D721Med (cell line): Measurements from ENCODE around the gene OPCML.

Source experiments
- DNase-seq: peaks from one replicate; pipeline ENCODE4 v3.0.0; 2011; ENCODE audit warnings: low spot score; ENCODE audit not compliant: insufficient read length
- FAIRE-seq: peaks from 2 replicates; lab custom pipeline; 2011; peaks lifted over from hg19 to GRCh38; lab: Jason Lieb, UNC
- TF ChIP-seq, protein P1 (sequence below): IDR thresholded peaks from 2 replicates; pipeline ENCODE4 v1.5.1; 2012; ENCODE audit warnings: mild to moderate bottlenecking, control low read depth; ENCODE audit not compliant: insufficient read depth; ENCODE audit errors: missing control alignments

OPCML gene

DNA sequence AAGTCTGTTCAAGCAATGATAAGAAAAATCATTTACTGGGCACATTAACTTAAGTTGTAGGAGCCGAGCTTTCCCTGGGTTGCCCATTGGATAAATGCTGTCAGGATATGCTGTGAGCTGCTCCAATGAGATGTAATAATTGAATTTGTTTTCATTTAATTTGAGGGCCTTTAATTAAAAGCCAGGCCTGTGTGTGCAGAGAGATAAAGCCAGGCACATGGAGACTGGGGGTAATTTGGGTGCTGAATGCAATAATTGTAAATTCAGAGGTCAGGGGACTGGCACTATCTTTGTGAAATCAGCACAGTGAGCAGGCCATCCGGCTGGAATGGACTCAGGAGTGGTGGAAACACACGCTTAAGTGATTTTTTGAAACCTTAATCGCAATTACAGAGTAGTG is 125.8 kb downstream of the OPCML start:
- DNase-seq: no peak
- no peak for FAIRE-seq
- TF ChIP-seq, protein P1, sequence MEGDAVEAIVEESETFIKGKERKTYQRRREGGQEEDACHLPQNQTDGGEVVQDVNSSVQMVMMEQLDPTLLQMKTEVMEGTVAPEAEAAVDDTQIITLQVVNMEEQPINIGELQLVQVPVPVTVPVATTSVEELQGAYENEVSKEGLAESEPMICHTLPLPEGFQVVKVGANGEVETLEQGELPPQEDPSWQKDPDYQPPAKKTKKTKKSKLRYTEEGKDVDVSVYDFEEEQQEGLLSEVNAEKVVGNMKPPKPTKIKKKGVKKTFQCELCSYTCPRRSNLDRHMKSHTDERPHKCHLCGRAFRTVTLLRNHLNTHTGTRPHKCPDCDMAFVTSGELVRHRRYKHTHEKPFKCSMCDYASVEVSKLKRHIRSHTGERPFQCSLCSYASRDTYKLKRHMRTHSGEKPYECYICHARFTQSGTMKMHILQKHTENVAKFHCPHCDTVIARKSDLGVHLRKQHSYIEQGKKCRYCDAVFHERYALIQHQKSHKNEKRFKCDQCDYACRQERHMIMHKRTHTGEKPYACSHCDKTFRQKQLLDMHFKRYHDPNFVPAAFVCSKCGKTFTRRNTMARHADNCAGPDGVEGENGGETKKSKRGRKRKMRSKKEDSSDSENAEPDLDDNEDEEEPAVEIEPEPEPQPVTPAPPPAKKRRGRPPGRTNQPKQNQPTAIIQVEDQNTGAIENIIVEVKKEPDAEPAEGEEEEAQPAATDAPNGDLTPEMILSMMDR: no peak

DNA sequence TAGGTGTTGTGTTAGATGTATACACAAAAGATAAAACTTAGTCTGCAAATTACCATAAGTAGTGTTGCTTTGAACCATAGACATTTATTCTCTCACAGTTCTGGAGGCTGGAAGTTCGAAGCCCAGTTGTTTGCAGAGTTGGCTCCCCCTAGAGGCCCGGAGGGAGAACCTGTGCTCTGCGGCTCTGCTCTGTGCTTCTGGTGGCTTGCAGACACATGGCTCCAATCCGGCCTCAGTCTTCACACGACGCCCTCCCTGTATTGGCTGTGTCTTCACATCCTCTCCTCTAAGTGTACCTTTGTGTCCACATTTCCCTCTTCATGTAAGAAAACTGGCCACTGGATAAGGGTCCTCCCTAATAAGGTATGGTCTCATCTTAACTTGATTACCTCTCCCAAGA is 128.4 kb downstream of the OPCML start:
- TF ChIP-seq, protein P1: peak; percentile 25
- FAIRE-seq: no peak
- DNase-seq: no peak

DNA sequence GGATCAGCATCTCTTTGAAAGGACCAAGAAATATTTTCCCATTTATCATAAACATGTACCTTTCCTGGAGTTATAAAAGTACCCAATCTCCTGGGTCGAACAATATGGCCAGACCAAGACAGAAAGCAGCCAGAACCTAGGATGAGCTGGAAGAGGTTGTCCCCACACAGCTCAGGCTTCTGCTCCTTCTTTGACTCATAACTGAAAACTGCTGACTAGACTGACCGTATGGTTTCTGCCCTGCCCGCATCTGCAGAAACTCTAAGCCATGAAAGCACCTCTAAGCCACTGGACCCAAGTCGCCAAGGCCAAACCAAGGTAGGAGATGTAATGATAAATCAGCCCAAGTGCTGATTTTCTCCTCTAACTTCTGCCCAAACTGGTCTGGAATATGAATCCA is 129.8 kb downstream of the OPCML start:
- FAIRE-seq (no peak), DNase-seq (no peak)
- TF ChIP-seq, protein P1: no peak

DNA sequence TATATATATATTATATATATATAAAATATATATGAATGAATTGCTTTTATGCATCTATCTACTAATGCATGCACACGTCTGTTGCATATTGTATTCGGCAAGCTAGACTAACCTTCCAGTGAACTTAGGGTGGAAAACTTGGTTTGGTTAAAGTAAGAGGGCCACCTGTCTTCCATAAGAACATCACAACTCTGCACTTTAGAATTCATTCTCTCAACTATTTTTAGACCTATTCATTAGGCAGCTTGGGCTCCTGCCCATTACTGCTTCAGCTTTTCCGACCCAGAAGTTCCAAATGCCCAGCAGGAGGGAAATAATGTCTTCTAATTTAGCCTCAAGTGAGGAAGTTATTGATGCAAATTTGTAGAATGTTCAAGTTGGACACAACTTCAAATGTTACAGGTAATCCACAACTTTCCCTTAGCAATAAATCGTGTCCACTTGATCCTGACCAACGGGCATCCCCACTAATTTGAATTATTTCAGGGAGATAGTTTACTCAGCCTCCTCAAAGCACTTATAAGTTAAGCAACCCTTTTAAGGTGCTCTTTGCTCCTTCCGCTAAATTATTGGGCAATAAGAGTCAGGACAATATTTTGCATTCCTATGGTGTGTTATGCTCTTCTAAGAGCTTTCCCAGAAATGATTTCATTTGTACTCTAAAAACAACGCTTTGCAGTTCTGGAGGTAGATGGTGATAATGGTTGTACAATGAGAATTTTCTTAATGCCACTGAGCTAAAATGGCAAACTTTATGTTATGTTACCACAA is 132.3 kb downstream of the OPCML start:
- DNase-seq (no peak), FAIRE-seq (no peak)
- TF ChIP-seq, protein P1: no peak

DNA sequence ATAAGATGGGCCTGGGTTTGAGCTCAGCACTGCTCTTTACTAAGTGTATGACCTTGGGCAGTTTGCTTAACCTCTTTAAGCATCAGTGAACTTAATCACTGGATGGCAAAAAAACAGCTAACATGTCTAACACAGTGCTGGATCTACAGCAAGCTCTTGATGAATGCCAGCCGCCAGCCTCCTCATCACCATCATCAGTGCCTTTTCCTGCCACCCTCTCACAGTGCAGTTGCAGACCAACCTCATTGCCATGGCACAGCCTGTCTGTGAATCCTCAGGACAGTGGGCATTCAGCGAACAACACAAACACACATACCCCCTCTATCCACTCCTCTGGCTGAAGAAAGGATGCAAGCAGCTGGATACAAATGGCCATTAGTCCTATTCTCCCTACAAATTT is 133.0 kb downstream of the OPCML start:
- DNase-seq: no peak
- TF ChIP-seq, protein P1: no peak
- FAIRE-seq: no peak

DNA sequence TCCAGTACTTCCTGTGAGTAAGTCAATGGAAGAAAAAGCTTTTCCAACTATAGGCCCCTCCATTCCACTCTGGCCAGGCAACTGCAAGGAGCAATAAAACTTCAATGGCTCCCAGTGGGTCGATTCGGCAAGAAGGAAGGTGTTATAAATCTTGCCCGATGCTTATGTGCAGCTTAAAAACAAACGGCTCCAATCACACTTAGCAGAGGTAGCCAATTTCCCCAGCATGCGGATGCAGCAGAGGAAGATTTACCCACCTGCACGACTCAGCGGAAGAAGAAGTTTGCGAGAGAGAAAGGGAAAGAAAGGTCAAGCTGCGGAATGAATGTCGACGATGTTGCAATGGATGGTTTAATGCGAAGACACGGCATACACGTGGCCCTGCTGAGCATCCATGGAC is 141.5 kb downstream of the OPCML start:
- FAIRE-seq: no peak
- DNase-seq: no peak
- TF ChIP-seq, protein P1: no peak

DNA sequence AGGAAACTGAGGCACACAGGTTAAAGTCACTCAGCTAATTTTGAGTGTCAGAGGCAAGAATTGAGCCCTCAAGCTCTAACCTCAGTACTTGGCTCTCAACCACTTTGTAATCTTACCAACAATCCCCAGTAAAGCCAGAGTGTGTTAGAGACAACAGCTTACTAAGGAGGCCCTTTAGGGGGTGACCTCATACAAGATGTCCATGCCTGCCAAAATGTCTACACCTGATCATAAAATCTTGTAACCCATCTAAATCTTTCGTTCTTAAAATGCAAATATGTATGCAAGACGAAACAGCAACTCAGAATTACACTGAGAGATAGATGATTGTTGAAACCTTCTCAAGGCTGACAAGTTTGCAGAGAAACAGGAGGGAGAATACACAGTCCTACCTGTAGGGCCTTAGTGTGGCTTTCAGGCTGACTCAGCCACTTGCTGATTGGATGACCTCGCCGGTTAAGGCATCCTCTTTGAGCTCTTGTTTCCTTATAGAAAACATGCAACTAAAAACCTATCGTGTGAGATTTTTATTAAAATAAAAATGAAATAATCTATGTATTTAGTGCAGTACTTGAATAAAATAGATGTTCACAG is 143.2 kb downstream of the OPCML start:
- no peak for DNase-seq
- FAIRE-seq: no peak
- TF ChIP-seq, protein P1: no peak
